Activated CD8-positive, alpha-beta T cell treated with anti-CD3 and anti-CD28 coated beads for 36 hours (primary cell): Measurements from ENCODE around the gene TPSB2. TPM values are rescaled to one million over a fixed set of nuclear protein-coding genes. Genes with fewer than 3 reads are reported as not detected.

ENCODE experiments used
- ATAC-seq: fragments of 200-7000 bp; cut with Tn5 transposase; one replicate; pipeline ENCODE4 v1.10.0; 2021; ENCODE audit warnings: mild to moderate bottlenecking, moderate library complexity
- CTCF ChIA-PET: fragments of 350-600 bp; sonication (Branson Sonifier 250); formaldehyde crosslinking; loops from one replicate; lab custom pipeline; 2021; ENCODE audit warnings: antibody characterized with exemption; lab: Charles Lee
- POLR2A ChIA-PET: fragments of 350-600 bp; sonication (Branson Sonifier 250); formaldehyde crosslinking; loops from one replicate; lab custom pipeline; 2021; ENCODE audit warnings: antibody characterized with exemption; lab: Charles Lee
- DNase-seq: peaks from one replicate; pipeline ENCODE4 v3.0.0-alpha.2; 2020
- H3K27ac Mint-ChIP-seq: one replicate; pipeline ENCODE4 v1.8.0; 2021; ENCODE audit warnings: mild to moderate bottlenecking, mixed read lengths
- H3K27me3 Mint-ChIP-seq: one replicate; pipeline ENCODE4 v1.8.0; 2021; ENCODE audit warnings: mixed read lengths
- H3K36me3 Mint-ChIP-seq: one replicate; pipeline ENCODE4 v1.8.0; 2021; ENCODE audit warnings: low read depth, mixed read lengths
- H3K4me1 Mint-ChIP-seq: one replicate; pipeline ENCODE4 v1.8.0; 2021; ENCODE audit warnings: low read depth, mixed read lengths
- H3K4me3 Mint-ChIP-seq: one replicate; pipeline ENCODE4 v1.8.0; 2021; ENCODE audit warnings: mild to moderate bottlenecking, moderate library complexity, mixed read lengths
- H3K9me3 Mint-ChIP-seq: one replicate; pipeline ENCODE4 v1.8.0; 2021; ENCODE audit warnings: mixed read lengths
- intact Hi-C: fragments of 100-400 bp; cut with micrococcal nuclease; formaldehyde crosslinking; loops from one replicate; pipeline ENCODE4 v1.10.0; 2022
- total RNA-seq, 2 experiments: library from RNA; stranded (reverse); gene quantifications; one replicate each; pipeline ENCODE4 v1.2.3, GENCODE V29; 2021
- TF ChIP-seq, protein P1 (sequence below): fragments of 200-600 bp; IDR thresholded peaks from one replicate; pipeline ENCODE4 v1.8.0; 2022; ENCODE audit warnings: antibody characterized with exemption, mild to moderate bottlenecking

The TPSB2 gene
- total RNA-seq, 2 experiments from 2014 or later, result not detected

DNA sequence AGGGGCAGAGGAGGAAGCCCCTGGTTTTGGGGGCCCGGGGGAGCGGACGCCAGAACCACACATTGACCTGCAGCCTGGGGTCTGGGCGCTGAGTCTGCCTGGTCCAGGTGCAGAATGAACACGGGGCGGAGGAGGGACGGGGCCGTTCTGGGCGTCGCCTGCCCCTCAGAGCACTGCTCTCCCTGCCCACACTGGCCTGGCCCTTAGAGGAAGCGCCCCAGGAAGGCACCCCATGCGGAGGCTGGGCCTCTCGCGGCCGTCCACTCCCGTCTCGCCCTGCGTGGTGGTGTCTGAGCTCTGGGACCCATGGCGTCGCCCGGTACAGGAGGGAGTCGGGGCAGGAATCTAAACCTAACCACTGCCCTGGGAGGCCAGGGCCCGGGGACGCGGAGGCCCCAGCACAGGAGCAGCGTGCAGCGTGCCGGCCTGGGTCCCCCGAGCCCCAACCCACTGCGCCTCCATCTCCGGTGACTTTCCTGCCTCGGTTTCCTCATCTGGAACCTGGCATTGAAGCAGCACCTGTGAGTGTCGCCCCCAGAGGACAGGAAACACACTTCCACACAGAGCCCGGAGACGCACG lies 30.2 kb upstream of the TPSB2 start:
- Mint-ChIP-seq H3K36me3 (no peaks in the 10 kb centered on the region), H3K27me3 (peaks cover 21% of the 10 kb centered on the region), H3K27ac (no peak overlapping the region), H3K4me1 (peaks cover 3% of the 10 kb centered on the region), H3K4me3 (no peak overlapping the region), H3K9me3 (peaks cover 4% of the 10 kb centered on the region)
- ChIA-PET POLR2A (no interaction called here), CTCF (no interaction called here)
- DNase-seq (no peak), ATAC-seq (no peak)
- intact Hi-C loops, result no loop called here
- TF ChIP-seq, protein P1, sequence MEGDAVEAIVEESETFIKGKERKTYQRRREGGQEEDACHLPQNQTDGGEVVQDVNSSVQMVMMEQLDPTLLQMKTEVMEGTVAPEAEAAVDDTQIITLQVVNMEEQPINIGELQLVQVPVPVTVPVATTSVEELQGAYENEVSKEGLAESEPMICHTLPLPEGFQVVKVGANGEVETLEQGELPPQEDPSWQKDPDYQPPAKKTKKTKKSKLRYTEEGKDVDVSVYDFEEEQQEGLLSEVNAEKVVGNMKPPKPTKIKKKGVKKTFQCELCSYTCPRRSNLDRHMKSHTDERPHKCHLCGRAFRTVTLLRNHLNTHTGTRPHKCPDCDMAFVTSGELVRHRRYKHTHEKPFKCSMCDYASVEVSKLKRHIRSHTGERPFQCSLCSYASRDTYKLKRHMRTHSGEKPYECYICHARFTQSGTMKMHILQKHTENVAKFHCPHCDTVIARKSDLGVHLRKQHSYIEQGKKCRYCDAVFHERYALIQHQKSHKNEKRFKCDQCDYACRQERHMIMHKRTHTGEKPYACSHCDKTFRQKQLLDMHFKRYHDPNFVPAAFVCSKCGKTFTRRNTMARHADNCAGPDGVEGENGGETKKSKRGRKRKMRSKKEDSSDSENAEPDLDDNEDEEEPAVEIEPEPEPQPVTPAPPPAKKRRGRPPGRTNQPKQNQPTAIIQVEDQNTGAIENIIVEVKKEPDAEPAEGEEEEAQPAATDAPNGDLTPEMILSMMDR, result no peak

DNA sequence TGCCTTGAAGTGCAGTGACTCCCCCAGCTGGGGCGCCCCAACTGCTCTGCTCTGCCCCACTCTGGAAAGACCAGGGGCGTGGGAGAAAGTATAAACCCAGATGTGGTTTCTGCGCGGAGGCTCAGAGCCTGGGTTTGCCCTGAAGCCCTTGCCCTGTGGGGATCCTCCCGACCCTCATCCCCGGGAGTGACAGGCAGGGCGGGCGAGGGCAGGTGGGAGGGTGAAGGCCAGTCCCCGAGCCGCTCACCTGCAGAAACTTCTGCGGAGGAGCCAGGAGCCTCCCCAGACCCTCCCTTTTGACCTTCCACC lies 29.7 kb upstream of the TPSB2 start:
- H3K9me3 Mint-ChIP-seq, result peaks cover 4% of the 10 kb centered on the region
- H3K27me3 Mint-ChIP-seq, result peaks cover 21% of the 10 kb centered on the region
- TF ChIP-seq, protein P1, result no peak
- no peaks in the 10 kb centered on the region for H3K36me3 Mint-ChIP-seq
- CTCF ChIA-PET, result no interaction called here
- no peak overlapping the region for H3K27ac Mint-ChIP-seq
- POLR2A ChIA-PET, result no interaction called here
- intact Hi-C loops, result no loop called here
- ATAC-seq (no peak), DNase-seq (no peak)
- peaks cover 3% of the 10 kb centered on the region for H3K4me1 Mint-ChIP-seq
- no peak overlapping the region for H3K4me3 Mint-ChIP-seq

DNA sequence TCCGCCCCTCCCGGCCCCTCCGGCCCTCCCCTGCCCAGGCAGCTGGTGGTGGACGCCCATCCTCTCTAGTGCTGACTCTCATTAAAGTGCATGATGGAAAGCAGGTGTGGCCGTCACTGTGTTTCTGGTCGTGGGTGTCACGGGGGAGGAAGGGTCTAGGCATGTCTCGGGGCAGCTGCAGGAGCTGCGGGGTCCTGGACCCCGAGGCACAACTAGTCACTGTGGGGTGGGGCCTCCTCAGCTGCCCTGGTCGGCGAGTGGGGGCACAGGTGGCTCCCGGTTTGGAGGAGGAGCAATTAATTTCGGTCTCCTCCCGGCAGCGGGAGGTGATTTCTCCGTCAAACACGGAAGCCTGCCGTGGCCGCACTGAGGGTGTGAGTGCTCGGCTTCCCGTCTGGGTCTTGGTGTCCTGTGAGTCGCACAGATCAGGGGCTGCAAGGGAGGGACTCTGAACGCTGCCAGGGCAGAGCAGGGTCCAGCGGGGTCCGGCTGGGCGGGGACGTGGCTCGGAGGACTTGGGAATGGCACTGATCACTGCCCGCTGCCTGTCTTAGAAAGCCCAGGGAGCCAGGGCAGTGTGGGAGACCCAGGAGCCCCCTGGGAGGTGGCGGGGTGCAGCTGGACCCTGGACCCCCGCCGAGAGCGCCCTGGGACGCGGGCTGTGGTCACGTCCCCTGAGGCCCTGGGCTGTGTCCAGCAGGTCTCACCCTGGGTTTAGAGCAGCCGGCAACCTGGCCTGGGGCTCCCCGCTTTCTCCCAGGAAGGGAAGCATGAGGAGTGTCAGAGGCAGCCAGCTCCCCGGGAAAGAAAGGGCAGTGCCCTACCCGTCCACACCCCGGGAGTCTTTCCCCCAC lies 29.1 kb upstream of the TPSB2 start:
- POLR2A ChIA-PET, result no interaction called here
- TF ChIP-seq, protein P1, result no peak
- H3K27me3 Mint-ChIP-seq, result peaks cover 21% of the 10 kb centered on the region
- peak; percentile 16 for DNase-seq
- H3K4me3 Mint-ChIP-seq, result no peak overlapping the region
- H3K36me3 Mint-ChIP-seq, result no peaks in the 10 kb centered on the region
- H3K27ac Mint-ChIP-seq, result no peak overlapping the region
- peaks cover 3% of the 10 kb centered on the region for H3K4me1 Mint-ChIP-seq
- no peak for ATAC-seq
- H3K9me3 Mint-ChIP-seq, result peaks cover under 1% of the 10 kb centered on the region
- CTCF ChIA-PET, result no interaction called here
- intact Hi-C loops, result no loop called here

DNA sequence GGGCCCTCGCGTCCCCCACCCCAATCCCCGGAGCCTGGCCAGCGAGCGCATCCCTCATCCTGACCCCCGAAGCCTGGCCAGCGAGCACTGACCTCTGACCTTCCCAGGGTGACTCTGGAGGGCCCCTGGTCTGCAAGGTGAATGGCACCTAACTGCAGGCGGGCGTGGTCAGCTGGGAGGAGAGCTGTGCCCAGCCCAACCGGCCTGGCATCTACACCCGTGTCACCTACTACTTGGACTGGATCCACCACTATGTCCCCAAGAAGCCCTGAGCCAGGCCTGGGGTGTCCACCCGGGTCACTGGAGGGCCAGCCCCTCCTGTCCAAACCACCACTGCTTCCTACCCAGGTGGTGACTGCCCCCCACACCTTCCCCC lies 28.2 kb upstream of the TPSB2 start:
- Mint-ChIP-seq H3K36me3 (no peaks in the 10 kb centered on the region), H3K4me3 (no peak overlapping the region), H3K4me1 (peaks cover 3% of the 10 kb centered on the region), H3K9me3 (no peaks in the 10 kb centered on the region), H3K27me3 (peaks cover 21% of the 10 kb centered on the region), H3K27ac (no peak overlapping the region)
- ChIA-PET POLR2A (no interaction called here), CTCF (no interaction called here)
- no peak for ATAC-seq
- intact Hi-C loops, result no loop called here
- TF ChIP-seq, protein P1, result no peak
- no peak for DNase-seq

DNA sequence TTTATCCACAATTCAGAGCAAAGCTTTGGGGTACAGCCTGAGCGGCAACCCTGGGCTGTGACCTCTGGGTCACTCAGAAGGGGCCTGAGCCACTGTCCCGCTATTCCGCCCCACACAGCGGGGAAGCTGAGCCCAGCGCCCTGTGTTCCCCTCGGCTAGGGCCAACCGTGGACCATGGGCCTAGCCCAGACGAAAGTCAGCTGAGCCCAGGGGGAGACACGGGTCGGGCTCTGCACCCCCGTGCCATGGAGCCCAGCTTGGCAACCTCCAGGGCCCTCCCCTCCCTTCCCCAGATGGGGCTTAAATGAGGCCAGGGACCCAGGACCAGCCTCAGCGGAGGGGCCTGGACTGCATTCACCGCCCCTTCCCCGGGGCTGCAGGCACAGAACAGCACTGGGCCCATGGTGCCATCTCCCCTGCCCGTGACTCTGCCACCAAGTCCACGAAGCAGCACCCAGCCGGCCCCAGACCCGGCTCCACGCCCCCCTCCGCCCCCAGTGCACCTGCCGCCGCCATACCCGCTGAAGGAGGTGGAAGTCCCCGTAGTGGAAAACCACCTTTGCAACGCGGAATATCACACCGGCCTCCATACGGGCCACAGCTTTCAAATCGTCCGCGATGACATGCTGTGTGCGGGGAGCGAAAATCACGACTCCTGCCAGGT lies 27.7 kb upstream of the TPSB2 start:
- Mint-ChIP-seq H3K9me3 (no peaks in the 10 kb centered on the region), H3K27ac (no peak overlapping the region), H3K36me3 (no peaks in the 10 kb centered on the region), H3K4me3 (no peak overlapping the region), H3K27me3 (peaks cover 21% of the 10 kb centered on the region), H3K4me1 (peaks cover 3% of the 10 kb centered on the region)
- no peak for ATAC-seq
- CTCF ChIA-PET, result no interaction called here
- POLR2A ChIA-PET, result no interaction called here
- DNase-seq, result no peak
- TF ChIP-seq, protein P1, result no peak
- intact Hi-C loops, result no loop called here
